ENCODE data around the gene CRYBG2. TPM values are rescaled to one million over a fixed set of nuclear protein-coding genes. Genes with fewer than 3 reads are reported as not detected.

Gene CRYBG2
- polyA plus RNA-seq, 6 donors from 2014 or later: 0.06 to 1.8 (median 0.70) TPM

GRCh38 chr1:26352338-26352679, 1.6 kb downstream of the CRYBG2 start:
- DNase-seq: no peak
- no peaks in the 10 kb centered on the region for H3K36me3 Mint-ChIP-seq
- H3K9me3 Mint-ChIP-seq: no peaks in the 10 kb centered on the region
- H3K4me3 Mint-ChIP-seq: no peak overlapping the region
- peaks cover 4 to 22% (median 20%) of the 10 kb centered on the region in 3 donors for H3K27me3 Mint-ChIP-seq
- peak overlapping the region in 1 of 6 donors; percentile 0 for H3K27ac Mint-ChIP-seq
- no peak for ATAC-seq (ENCODE audit: low read depth in 2 of 2)
- no peaks in the 10 kb centered on the region for H3K4me1 Mint-ChIP-seq

GRCh38 chr1:26351590-26352337, 2.2 kb downstream of the CRYBG2 start:
- DNase-seq (no peak), ATAC-seq (ENCODE audit: low read depth in 2 of 2) (no peak)
- Mint-ChIP-seq H3K36me3 (no peaks in the 10 kb centered on the region), H3K4me3 (no peak overlapping the region), H3K27me3 (peaks cover 4 to 22% (median 20%) of the 10 kb centered on the region in 3 donors), H3K9me3 (peaks cover 0 to under 1% (median 0%) of the 10 kb centered on the region in 7 donors), H3K4me1 (no peaks in the 10 kb centered on the region), H3K27ac (peak overlapping the region in 1 of 6 donors; percentile 0)

DNA sequence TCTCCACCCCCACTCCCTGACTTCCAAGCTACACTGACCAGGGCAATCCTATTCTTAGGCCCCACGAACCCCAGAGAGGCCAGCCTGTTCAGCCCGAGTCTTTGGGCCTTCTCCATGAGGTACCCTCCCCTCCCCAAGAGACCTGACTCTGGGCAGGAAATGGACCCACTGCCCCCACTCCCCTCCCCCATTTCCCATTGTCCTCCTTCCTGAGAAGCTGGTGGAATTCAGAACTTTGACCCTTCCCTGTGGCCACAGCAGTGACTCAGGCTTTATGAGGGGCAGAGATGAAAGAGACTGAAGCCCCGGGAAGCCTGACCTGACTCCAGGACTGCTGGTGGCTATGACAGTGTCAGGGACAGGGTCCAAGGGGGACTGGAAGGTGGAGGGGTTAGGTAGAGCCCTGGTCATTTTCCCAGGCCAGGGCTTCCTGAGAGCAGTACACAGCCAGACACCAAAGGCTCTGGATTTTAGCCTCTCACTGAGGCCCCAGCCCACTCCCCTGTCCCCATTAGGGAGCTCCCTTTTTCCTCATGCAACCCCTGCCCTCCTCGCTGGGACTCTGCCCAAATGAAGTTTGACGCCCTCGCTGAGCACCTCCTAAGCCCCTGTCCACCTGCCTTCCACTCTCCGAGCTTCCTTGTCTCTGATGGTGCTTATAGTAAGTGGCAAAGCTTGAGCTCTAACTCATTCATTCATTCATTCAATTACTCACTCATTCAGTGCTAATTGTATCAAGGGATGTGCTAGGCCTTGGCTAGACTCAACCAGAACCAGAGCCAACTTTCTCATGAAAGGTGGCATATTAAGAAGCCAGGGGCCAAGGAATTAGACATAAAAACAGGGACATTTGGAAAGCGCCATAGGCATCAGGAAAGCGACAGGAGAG, 3.0 kb downstream of the CRYBG2 start:
- Mint-ChIP-seq H3K4me3 (peak overlapping the region in 1 of 8 donors; percentile 78), H3K9me3 (peaks cover 0 to 2% (median 0%) of the 10 kb centered on the region in 7 donors), H3K4me1 (peaks cover 0 to 4% (median 0%) of the 10 kb centered on the region in 3 donors), H3K27ac (peak overlapping the region in 1 of 6 donors; percentile 60), H3K27me3 (peaks cover 4 to 20% (median 17%) of the 10 kb centered on the region in 3 donors), H3K36me3 (no peaks in the 10 kb centered on the region)
- DNase-seq: no peak
- no peak for ATAC-seq (ENCODE audit: low read depth in 2 of 2)

DNA sequence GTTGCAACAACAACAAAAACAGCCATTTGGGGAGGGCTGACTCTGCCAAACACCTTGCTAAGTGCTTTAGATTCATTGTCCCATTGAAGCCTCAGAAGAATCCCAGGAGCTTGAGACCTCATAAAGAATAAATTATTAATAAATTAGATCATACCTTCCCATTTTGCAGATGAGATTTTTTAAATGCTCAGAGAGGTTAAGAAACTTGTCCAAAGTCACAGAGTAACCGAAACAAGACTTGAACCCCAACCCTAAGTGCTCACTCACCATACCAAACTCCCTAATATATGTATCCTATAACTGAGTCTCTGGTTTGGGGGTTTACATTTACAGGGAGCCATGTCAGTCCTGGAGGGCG, 3.6 kb downstream of the CRYBG2 start:
- ATAC-seq (ENCODE audit: low read depth in 2 of 2) (no peak), DNase-seq (no peak)
- Mint-ChIP-seq H3K36me3 (no peaks in the 10 kb centered on the region), H3K4me3 (no peak overlapping the region), H3K9me3 (peaks cover 0 to 2% (median 0%) of the 10 kb centered on the region in 7 donors), H3K4me1 (peaks cover 0 to 4% (median 0%) of the 10 kb centered on the region in 3 donors), H3K27ac (peak overlapping the region in 1 of 6 donors; percentile 60), H3K27me3 (peaks cover 4 to 16% (median 13%) of the 10 kb centered on the region in 3 donors)

DNA sequence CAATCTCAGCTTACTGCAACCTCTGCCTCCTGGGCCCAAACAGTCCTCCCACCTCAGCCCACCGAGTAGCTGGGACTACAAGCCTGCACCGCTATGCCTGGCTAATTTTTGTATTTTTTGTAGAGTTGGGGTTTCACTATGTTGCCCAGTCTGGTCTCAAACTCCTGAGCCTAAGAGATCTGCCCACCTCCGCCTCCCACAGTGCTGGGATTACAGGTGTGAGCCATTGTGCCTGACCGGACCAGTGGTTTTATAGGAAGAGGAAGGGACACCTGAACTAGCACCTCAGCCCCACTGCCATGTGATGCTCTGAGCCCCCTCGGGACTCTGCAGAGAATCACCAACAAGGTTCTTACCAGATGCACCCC, 4.1 kb downstream of the CRYBG2 start:
- Mint-ChIP-seq H3K4me3 (no peak overlapping the region), H3K27ac (no peak overlapping the region), H3K4me1 (peaks cover 0 to 4% (median 0%) of the 10 kb centered on the region in 3 donors), H3K36me3 (no peaks in the 10 kb centered on the region), H3K27me3 (peaks cover 4 to 16% (median 13%) of the 10 kb centered on the region in 3 donors), H3K9me3 (peaks cover 0 to 2% (median 0%) of the 10 kb centered on the region in 7 donors)
- DNase-seq: no peak
- no peak for ATAC-seq (ENCODE audit: low read depth in 2 of 2)

DNA sequence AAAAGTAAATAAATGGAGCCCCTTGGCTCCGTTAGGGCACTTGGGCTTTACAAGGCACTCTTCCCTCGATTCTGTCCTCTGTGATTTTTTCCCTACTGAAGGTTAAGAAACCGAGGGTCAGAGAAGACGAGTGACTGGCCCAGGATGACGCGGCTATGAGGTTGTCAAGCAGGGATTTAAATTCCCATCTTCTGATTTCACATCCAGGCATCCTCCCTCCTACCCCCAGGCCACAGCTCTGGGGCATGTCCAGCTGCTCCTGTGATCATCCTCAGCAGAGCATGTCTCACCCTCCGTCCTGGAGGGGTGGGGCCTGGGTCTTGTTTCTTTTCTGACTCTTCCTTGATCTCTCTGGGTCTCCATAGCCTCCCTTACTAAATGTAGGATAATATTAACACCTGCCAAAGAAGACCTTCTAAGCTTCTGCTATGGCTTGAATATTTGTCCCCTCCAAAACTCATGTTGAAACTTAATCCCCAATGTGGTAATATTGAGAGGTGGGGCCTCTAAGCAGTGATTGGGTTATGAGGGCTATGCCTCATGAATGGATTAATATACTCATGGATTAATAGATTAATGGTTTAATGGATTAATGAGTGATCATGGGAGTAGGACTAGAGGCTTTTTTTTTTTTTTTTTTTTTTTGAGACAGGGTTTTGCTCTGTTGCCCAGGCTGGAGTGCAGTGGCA, 4.6 kb downstream of the CRYBG2 start:
- DNase-seq (no peak), ATAC-seq (ENCODE audit: low read depth in 2 of 2) (no peak)
- H3K9me3 Mint-ChIP-seq: peaks cover 0 to 2% (median 0%) of the 10 kb centered on the region in 7 donors
- H3K4me1 Mint-ChIP-seq: peaks cover 0 to 4% (median 0%) of the 10 kb centered on the region in 3 donors
- no peak overlapping the region for H3K27ac Mint-ChIP-seq
- no peaks in the 10 kb centered on the region for H3K36me3 Mint-ChIP-seq
- H3K27me3 Mint-ChIP-seq: peaks cover 4 to 16% (median 13%) of the 10 kb centered on the region in 3 donors
- no peak overlapping the region for H3K4me3 Mint-ChIP-seq

DNA sequence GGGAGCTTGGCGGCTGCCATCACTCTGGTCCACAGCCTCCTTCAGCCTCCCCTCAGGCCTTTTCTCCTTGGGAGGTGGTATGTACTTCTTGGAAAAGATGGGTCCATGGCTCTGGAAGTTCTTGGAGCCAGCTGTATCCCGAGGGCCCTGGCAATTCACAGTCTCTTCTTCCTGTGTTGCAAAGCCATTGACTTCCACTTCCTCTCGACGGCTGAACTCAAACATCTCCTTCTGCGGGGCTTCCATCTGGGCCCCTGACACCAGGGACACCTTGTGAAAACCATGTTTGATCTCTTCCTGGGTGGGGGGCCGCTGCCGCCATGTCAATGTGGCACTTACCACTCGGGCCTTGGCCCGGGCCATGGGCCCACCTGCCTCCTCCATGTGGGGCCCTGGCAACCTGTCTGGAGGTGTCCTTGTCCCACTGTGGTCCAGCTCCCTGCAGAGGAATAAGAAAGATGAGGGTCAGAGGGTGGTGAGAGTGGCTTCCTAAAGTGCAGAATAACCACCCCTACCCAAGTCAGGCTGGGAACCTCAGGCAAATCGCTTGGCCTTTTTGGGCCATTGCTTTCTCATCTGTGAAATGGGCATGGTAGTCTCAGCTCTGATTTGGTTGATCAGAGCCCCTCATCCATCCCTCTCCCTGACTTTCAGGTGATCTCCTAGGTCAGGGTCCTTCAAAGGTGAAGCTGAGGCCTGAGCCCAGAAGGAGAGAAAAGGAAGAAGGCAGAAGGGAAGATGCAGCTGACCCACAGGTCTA, 7.5 kb downstream of the CRYBG2 start:
- H3K4me1 Mint-ChIP-seq: peaks cover 0 to 4% (median 0%) of the 10 kb centered on the region in 3 donors
- DNase-seq (no peak), ATAC-seq (ENCODE audit: low read depth in 2 of 2) (no peak)
- H3K27me3 Mint-ChIP-seq: peaks cover 3 to 9% (median 6%) of the 10 kb centered on the region in 3 donors
- H3K9me3 Mint-ChIP-seq: peaks cover 0 to 2% (median 0%) of the 10 kb centered on the region in 7 donors
- no peaks in the 10 kb centered on the region for H3K36me3 Mint-ChIP-seq
- H3K27ac Mint-ChIP-seq: peak overlapping the region in 2 of 6 donors; percentile 76 to 79
- H3K4me3 Mint-ChIP-seq: no peak overlapping the region

- ATAC-seq (ENCODE audit: low read depth in 2 of 2) (no peak), DNase-seq (no peak)
- Mint-ChIP-seq H3K9me3 (peaks cover 0 to 2% (median 0%) of the 10 kb centered on the region in 7 donors), H3K36me3 (no peaks in the 10 kb centered on the region), H3K4me3 (no peak overlapping the region), H3K27me3 (peaks cover 0 to 9% (median 0%) of the 10 kb centered on the region in 3 donors), H3K4me1 (peaks cover 0 to 4% (median 0%) of the 10 kb centered on the region in 3 donors), H3K27ac (no peak overlapping the region)
Measured at GRCh38 chr1:26345718-26346117, 8.2 kb downstream of the CRYBG2 start.

GRCh38 chr1:26344147-26344920, 9.6 kb downstream of the CRYBG2 start:
- Mint-ChIP-seq H3K4me3 (no peak overlapping the region), H3K27ac (no peak overlapping the region), H3K4me1 (peaks cover 0 to 4% (median 0%) of the 10 kb centered on the region in 3 donors), H3K27me3 (peaks cover 0 to 9% (median 0%) of the 10 kb centered on the region in 3 donors), H3K9me3 (peaks cover 0 to 2% (median 0%) of the 10 kb centered on the region in 7 donors), H3K36me3 (no peaks in the 10 kb centered on the region)
- DNase-seq (no peak), ATAC-seq (ENCODE audit: low read depth in 2 of 2) (no peak)

DNA sequence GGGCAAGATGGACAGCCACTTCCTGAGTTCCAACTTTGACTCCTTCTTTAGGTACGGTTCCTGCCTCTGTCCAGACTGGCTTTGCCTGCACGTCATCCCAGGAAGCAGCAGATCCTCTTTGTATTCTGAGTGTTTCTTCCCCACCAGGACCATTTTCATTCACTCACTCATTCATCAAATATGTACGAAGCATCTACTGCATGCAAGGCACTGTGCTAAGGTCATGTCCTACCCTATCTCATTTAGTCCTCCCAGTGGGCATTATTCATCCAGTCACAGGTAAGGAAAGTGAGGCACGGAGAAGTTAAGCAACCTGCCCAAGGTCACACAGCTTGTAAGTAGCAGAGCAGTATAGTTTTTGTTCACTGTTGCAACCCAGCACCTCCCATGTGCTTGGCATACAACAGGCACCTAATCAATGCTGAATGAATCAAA, 13.9 kb downstream of the CRYBG2 start:
- Mint-ChIP-seq H3K36me3 (no peaks in the 10 kb centered on the region), H3K9me3 (no peaks in the 10 kb centered on the region), H3K4me3 (no peak overlapping the region), H3K27ac (peak overlapping the region in 1 of 6 donors; percentile 51), H3K27me3 (peaks cover 0 to 9% (median 0%) of the 10 kb centered on the region in 3 donors), H3K4me1 (peaks cover 8 to 14% (median 12%) of the 10 kb centered on the region in 3 donors)
- DNase-seq: no peak
- no peak for ATAC-seq (ENCODE audit: low read depth in 2 of 2)

DNA sequence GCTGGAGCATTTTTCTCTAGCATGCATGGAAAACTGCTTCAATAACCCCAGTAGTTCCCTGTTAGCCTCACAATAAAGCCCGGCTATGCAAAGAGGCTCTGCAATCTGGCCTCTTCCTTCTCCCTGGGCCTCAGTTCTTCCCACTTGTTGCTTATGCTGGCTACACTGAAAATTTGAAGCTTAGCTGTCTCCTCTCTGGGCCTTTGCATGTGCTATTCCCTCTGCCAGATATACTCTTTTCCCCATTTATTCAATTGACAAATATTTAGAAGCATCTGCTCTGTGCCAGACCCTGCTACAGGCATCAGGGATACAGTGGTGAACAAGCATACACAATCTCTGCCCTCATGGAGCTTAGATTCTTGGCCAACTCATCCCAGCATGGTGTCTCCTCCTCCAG, 15.3 kb downstream of the CRYBG2 start:
- no peak for DNase-seq
- peak overlapping the region in 3 of 8 donors; percentile 4 to 53 (median 30) for H3K4me3 Mint-ChIP-seq

DNA sequence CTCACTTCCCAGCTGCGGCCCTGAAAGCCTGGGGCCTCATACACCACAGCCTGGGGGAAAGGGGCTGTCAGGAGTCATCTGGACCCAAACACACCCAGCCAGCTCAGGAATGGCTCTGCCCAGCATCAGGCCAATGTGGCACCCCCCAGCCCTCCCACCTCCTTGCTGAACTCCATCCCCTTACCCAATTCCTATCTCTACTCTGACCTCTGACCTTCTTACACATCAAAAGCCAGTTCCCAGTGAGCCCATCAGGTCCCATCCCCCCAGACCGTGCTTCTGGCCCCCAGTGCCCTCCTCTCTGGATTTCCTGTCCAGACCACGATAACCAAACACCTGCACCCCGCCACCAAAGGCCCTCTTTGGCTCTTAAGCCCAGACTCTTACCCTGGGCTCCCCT, 16.3 kb downstream of the CRYBG2 start:
- peak overlapping the region in 7 of 8 donors; percentile 4 to 95 (median 75) for H3K4me3 Mint-ChIP-seq
- peak overlapping the region in 3 of 6 donors; percentile 28 to 66 (median 38) for H3K27ac Mint-ChIP-seq
- ATAC-seq (ENCODE audit: low read depth in 2 of 2): no peak
- peaks cover 0 to 9% (median 0%) of the 10 kb centered on the region in 3 donors for H3K27me3 Mint-ChIP-seq
- H3K4me1 Mint-ChIP-seq: peaks cover 8 to 17% (median 16%) of the 10 kb centered on the region in 3 donors
- no peaks in the 10 kb centered on the region for H3K36me3 Mint-ChIP-seq
- no peak for DNase-seq
- H3K9me3 Mint-ChIP-seq: no peaks in the 10 kb centered on the region

More for the DNA sequence above, 15.3 kb downstream of the CRYBG2 start:
- H3K36me3 Mint-ChIP-seq: no peaks in the 10 kb centered on the region
- ATAC-seq (ENCODE audit: low read depth in 2 of 2): no peak
- H3K9me3 Mint-ChIP-seq: no peaks in the 10 kb centered on the region
- peak overlapping the region in 3 of 6 donors; percentile 12 to 73 (median 24) for H3K27ac Mint-ChIP-seq
- peaks cover 0 to 9% (median 0%) of the 10 kb centered on the region in 3 donors for H3K27me3 Mint-ChIP-seq
- peaks cover 8 to 17% (median 16%) of the 10 kb centered on the region in 3 donors for H3K4me1 Mint-ChIP-seq
